GM19397 (cell line): ENCODE results near the gene TMEM107.

Experiments used
- ATAC-seq: cut with Tn5 transposase; IDR thresholded peaks from one replicate; pipeline ENCODE4 v1.9.1; 2021; ENCODE audit warnings: mild to moderate bottlenecking, moderate library complexity; ENCODE audit not compliant: unreplicated experiment

Gene TMEM107

GRCh38 chr17:8162997-8163977, 12.9 kb downstream of the TMEM107 start:
- no peak for ATAC-seq

- ATAC-seq: peak; percentile 55
Measured at GRCh38 chr17:8162233-8162996, 13.8 kb downstream of the TMEM107 start, which contains the start of gene VAMP2. Gene VAMP2 (minus strand): TSS chr17:8162948. CDS start chr17:8162879, 69 bp downstream.

- no peak for ATAC-seq
Measured at GRCh38 chr17:8161289-8162232, 14.6 kb downstream of the TMEM107 start.

GRCh38 chr17:8160741-8161221, 15.4 kb downstream of the TMEM107 start:
- ATAC-seq: no peak

GRCh38 chr17:8160224-8160577, 16.0 kb downstream of the TMEM107 start:
- no peak for ATAC-seq

- ATAC-seq: no peak
Measured at GRCh38 chr17:8159459-8160223, 16.5 kb downstream of the TMEM107 start.

GRCh38 chr17:8159032-8159400, 17.2 kb downstream of the TMEM107 start:
- ATAC-seq: no peak

GRCh38 chr17:8158267-8159031, 17.7 kb downstream of the TMEM107 start:
- ATAC-seq: no peak

- ATAC-seq: peak; percentile 80
Measured at GRCh38 chr17:8156246-8156992, 19.8 kb downstream of the TMEM107 start.

- ATAC-seq: no peak
Measured at GRCh38 chr17:8155996-8156245, 20.3 kb downstream of the TMEM107 start.

GRCh38 chr17:8155231-8155995, 20.8 kb downstream of the TMEM107 start:
- no peak for ATAC-seq

GRCh38 chr17:8154608-8155155, 21.5 kb downstream of the TMEM107 start:
- no peak for ATAC-seq

- no peak for ATAC-seq
Measured at GRCh38 chr17:8153957-8154607, 22.1 kb downstream of the TMEM107 start.

GRCh38 chr17:8153525-8153956, 22.6 kb downstream of the TMEM107 start:
- no peak for ATAC-seq

- ATAC-seq: no peak
Measured at GRCh38 chr17:8153031-8153451, 23.1 kb downstream of the TMEM107 start.

- no peak for ATAC-seq
Measured at GRCh38 chr17:8152112-8152775, 23.9 kb downstream of the TMEM107 start, which contains the start of gene PER1. Gene PER1 (minus strand): TSS chr17:8152404. CDS start chr17:8150706, 1,698 bp downstream.
